GM12892 (cell line): ENCODE measurements around the gene TMEM131.

Experiments used
- POLR2A ChIP-seq: IDR thresholded peaks from 2 replicates; pipeline ENCODE4 v1.6.1; 2011; ENCODE audit warnings: low read depth, low read length, control low read depth
- POLR2AphosphoS5 ChIP-seq: IDR thresholded peaks from 2 replicates; pipeline ENCODE4 v1.6.1; 2011; ENCODE audit warnings: low read depth, low read length, control low read depth
- TAF1 ChIP-seq: IDR thresholded peaks from 2 replicates; pipeline ENCODE4 v1.6.1; 2011; ENCODE audit warnings: low read depth, mild to moderate bottlenecking, control low read depth, low read length, borderline replicate concordance

DNA sequence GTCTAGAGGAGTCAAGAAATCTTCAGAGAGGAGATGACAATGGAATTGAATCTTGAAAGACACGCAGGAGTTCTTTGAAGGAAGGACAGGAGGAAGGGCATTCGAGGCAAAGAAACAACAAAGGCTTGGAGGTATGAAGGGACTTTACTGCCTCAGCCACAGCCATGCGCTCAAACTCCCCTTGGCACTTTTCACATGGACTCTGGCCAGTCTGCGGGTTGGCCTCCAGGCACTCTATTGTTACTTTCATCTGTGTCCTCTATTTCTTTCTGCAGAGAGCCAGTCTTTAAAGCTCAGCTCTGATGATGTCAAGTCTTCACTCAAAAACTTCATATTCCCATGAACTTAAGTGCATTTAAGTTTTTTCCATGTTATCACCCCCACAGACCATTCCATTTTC, 186.9 kb downstream of the TMEM131 start:
- no peak for TF ChIP-seq POLR2AphosphoS5
- TF ChIP-seq POLR2A: no peak
- TF ChIP-seq TAF1: no peak
